Measurements from ENCODE around the gene COTL1.

The COTL1 gene

GRCh38 chr16:84637709-84638108, 19.8 kb upstream of the COTL1 start (continued):
- no peak for TF ChIP-seq ESRRG (CRISPR knock-in tag; IDR thresholded peaks at IDR 0.05)
- no peak for TF ChIP-seq POU6F1 (CRISPR knock-in tag; IDR thresholded peaks at IDR 0.05; ENCODE audit: borderline replicate concordance, low read depth)
- no peak for TF ChIP-seq ZNF565 (CRISPR knock-in tag; conservative IDR thresholded peaks at IDR 0.05; ENCODE audit: low read depth)
- no peak for TF ChIP-seq ZNF8 (CRISPR knock-in tag; IDR thresholded peaks at IDR 0.05)

DNA sequence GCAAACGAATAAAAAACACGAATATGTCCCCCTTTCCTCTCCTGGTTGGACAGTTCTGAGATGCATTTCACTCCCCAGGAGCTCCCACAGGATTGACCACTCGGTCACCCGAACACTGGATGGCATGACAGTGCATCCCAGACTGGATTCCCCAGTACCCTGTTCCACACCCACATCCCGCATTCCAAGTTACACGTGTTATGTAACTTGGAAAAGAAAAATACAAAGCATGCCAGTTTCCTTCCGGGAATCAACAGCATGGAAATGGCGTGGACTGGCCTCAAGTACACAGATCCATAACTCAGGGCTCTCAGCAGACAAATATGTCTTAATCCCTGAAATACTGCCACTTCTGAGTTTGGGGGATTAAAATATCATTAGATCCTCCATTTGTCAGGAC, 17.8 kb upstream of the COTL1 start:
- TF ChIP-seq SNAI2 (CRISPR knock-in tag; IDR thresholded peaks at IDR 0.05) (no peak), ZNF8 (CRISPR knock-in tag; IDR thresholded peaks at IDR 0.05) (no peak), ESRRG (CRISPR knock-in tag; IDR thresholded peaks at IDR 0.05) (no peak), ARNTL (CRISPR knock-in tag; IDR thresholded peaks at IDR 0.05; ENCODE audit: borderline replicate concordance, low read depth) (no peak), ZNF70 (CRISPR knock-in tag; IDR thresholded peaks at IDR 0.05) (no peak), PPARA (CRISPR knock-in tag; IDR thresholded peaks at IDR 0.05; ENCODE audit: borderline replicate concordance) (no peak), ZNF565 (CRISPR knock-in tag; conservative IDR thresholded peaks at IDR 0.05; ENCODE audit: low read depth) (no peak), TCF4 (CRISPR knock-in tag; IDR thresholded peaks at IDR 0.05; ENCODE audit: borderline replicate concordance) (no peak), POU6F1 (CRISPR knock-in tag; IDR thresholded peaks at IDR 0.05; ENCODE audit: borderline replicate concordance, low read depth) (no peak), OSR1 (CRISPR knock-in tag; IDR thresholded peaks at IDR 0.05) (no peak), TOX (CRISPR knock-in tag; IDR thresholded peaks at IDR 0.05; ENCODE audit: borderline replicate concordance) (no peak), ISL1 (CRISPR knock-in tag; IDR thresholded peaks at IDR 0.05) (no peak), BACH2 (CRISPR knock-in tag; IDR thresholded peaks at IDR 0.05; ENCODE audit: borderline replicate concordance) (no peak)
- TF ChIP-seq, protein P1, sequence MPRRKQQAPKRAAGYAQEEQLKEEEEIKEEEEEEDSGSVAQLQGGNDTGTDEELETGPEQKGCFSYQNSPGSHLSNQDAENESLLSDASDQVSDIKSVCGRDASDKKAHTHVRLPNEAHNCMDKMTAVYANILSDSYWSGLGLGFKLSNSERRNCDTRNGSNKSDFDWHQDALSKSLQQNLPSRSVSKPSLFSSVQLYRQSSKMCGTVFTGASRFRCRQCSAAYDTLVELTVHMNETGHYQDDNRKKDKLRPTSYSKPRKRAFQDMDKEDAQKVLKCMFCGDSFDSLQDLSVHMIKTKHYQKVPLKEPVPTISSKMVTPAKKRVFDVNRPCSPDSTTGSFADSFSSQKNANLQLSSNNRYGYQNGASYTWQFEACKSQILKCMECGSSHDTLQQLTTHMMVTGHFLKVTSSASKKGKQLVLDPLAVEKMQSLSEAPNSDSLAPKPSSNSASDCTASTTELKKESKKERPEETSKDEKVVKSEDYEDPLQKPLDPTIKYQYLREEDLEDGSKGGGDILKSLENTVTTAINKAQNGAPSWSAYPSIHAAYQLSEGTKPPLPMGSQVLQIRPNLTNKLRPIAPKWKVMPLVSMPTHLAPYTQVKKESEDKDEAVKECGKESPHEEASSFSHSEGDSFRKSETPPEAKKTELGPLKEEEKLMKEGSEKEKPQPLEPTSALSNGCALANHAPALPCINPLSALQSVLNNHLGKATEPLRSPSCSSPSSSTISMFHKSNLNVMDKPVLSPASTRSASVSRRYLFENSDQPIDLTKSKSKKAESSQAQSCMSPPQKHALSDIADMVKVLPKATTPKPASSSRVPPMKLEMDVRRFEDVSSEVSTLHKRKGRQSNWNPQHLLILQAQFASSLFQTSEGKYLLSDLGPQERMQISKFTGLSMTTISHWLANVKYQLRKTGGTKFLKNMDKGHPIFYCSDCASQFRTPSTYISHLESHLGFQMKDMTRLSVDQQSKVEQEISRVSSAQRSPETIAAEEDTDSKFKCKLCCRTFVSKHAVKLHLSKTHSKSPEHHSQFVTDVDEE (CRISPR knock-in tag; IDR thresholded peaks at IDR 0.05), result no peak
- TF ChIP-seq, protein P2, sequence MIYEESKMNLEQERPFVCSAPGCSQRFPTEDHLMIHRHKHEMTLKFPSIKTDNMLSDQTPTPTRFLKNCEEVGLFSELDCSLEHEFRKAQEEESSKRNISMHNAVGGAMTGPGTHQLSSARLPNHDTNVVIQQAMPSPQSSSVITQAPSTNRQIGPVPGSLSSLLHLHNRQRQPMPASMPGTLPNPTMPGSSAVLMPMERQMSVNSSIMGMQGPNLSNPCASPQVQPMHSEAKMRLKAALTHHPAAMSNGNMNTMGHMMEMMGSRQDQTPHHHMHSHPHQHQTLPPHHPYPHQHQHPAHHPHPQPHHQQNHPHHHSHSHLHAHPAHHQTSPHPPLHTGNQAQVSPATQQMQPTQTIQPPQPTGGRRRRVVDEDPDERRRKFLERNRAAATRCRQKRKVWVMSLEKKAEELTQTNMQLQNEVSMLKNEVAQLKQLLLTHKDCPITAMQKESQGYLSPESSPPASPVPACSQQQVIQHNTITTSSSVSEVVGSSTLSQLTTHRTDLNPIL (CRISPR knock-in tag; IDR thresholded peaks at IDR 0.05; ENCODE audit: low read depth), result no peak
- ATAC-seq, result no peak

GRCh38 chr16:84633622-84634021, 15.7 kb upstream of the COTL1 start:
- no peak for ATAC-seq
- TF ChIP-seq, protein P2 (CRISPR knock-in tag; IDR thresholded peaks at IDR 0.05; ENCODE audit: low read depth), result no peak
- TF ChIP-seq, protein P3, sequence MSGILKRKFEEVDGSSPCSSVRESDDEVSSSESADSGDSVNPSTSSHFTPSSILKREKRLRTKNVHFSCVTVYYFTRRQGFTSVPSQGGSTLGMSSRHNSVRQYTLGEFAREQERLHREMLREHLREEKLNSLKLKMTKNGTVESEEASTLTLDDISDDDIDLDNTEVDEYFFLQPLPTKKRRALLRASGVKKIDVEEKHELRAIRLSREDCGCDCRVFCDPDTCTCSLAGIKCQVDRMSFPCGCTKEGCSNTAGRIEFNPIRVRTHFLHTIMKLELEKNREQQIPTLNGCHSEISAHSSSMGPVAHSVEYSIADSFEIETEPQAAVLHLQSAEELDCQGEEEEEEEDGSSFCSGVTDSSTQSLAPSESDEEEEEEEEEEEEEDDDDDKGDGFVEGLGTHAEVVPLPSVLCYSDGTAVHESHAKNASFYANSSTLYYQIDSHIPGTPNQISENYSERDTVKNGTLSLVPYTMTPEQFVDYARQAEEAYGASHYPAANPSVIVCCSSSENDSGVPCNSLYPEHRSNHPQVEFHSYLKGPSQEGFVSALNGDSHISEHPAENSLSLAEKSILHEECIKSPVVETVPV (CRISPR knock-in tag; IDR thresholded peaks at IDR 0.05), result no peak
- no peak for TF ChIP-seq ZC3H10 (CRISPR knock-in tag; IDR thresholded peaks at IDR 0.05)
- TF ChIP-seq ZNF70 (CRISPR knock-in tag; IDR thresholded peaks at IDR 0.05), result no peak
- TF ChIP-seq, protein P1 (CRISPR knock-in tag; IDR thresholded peaks at IDR 0.05), result no peak
- no peak for TF ChIP-seq ZNF8 (CRISPR knock-in tag; IDR thresholded peaks at IDR 0.05)
- TF ChIP-seq ARNTL (CRISPR knock-in tag; IDR thresholded peaks at IDR 0.05; ENCODE audit: borderline replicate concordance, low read depth), result no peak
- no peak for TF ChIP-seq POU6F1 (CRISPR knock-in tag; IDR thresholded peaks at IDR 0.05; ENCODE audit: borderline replicate concordance, low read depth)
- no peak for TF ChIP-seq BACH2 (CRISPR knock-in tag; IDR thresholded peaks at IDR 0.05; ENCODE audit: borderline replicate concordance)
- no peak for TF ChIP-seq SNAI2 (CRISPR knock-in tag; IDR thresholded peaks at IDR 0.05)
- no peak for TF ChIP-seq ZFP3 (CRISPR knock-in tag; IDR thresholded peaks at IDR 0.05)
- no peak for TF ChIP-seq TOX (CRISPR knock-in tag; IDR thresholded peaks at IDR 0.05; ENCODE audit: borderline replicate concordance)
- TF ChIP-seq ESRRG (CRISPR knock-in tag; IDR thresholded peaks at IDR 0.05), result no peak

Data from SK-N-SH treated with all-trans-retinoic acid at 6 μM for 48 hours (cell line).